A549 (cell line): ENCODE measurements around the gene TRDMT1. TPM values are rescaled to one million over a fixed set of nuclear protein-coding genes. Genes with fewer than 3 reads are reported as not detected.

Experiments
- ATAC-seq, 2 experiments: fragments of 200-7000 bp in 1 of 2; fragments of >200 bp in 1 of 2; cut with Nextera tagmentation in 1 of 2; cut with Tn5 transposase in 1 of 2; 3 replicates each; pipeline versions ENCODE4 v1.8.0 to v1.9.1; 2018 to 2020; ENCODE audit warnings: mild to moderate bottlenecking in 1 of 2, moderate library complexity in 1 of 2
- CTCF ChIA-PET: fragments of 300-600 bp; sonication (Branson Sonifier 250); formaldehyde crosslinking; extraction: SDS; loops from one replicate; lab custom pipeline; 2021; ENCODE audit warnings: antibody characterized with exemption, inconsistent platforms; lab: Yijun Ruan, JAX
- POLR2A ChIA-PET: fragments of 350-600 bp; formaldehyde crosslinking; extraction: SDS; loops from one replicate; lab custom pipeline; 2021; ENCODE audit warnings: antibody characterized with exemption, inconsistent platforms; lab: Yijun Ruan, JAX
- DNase-seq, 2 experiments: peaks; one replicate each; pipeline versions ENCODE4 v3.0.0 to v3.0.0-alpha.2; 2011 to 2016; ENCODE audit warnings: low read depth in 1 of 2, low spot score in 1 of 2
- FAIRE-seq: peaks from 2 replicates; lab custom pipeline; 2011; peaks lifted over from hg19 to GRCh38; lab: Jason Lieb, UNC
- H3K27ac ChIP-seq, 2 experiments: fragments of >200 bp; sonication (Bioruptor Twin); formaldehyde crosslinking; 3 replicates each; pipeline ENCODE4 v1.5.1; 2016 to 2017
- H3K4me1 ChIP-seq: fragments of >200 bp; sonication (Bioruptor Twin); formaldehyde crosslinking; 3 replicates; pipeline ENCODE4 v1.6.1; 2016
- H3K4me2 ChIP-seq: fragments of >200 bp; sonication (Bioruptor Twin); formaldehyde crosslinking; 3 replicates; pipeline ENCODE4 v1.6.1; 2016
- H3K4me3 ChIP-seq: fragments of >200 bp; sonication (Bioruptor Twin); formaldehyde crosslinking; 3 replicates; pipeline ENCODE4 v1.5.1; 2016
- H3K9me3 ChIP-seq: fragments of >200 bp; sonication (Bioruptor Twin); formaldehyde crosslinking; 3 replicates; pipeline ENCODE4 v1.6.1; 2016
- BHLHE40 ChIP-seq: IDR thresholded peaks from 2 replicates; pipeline ENCODE4 v1.6.1; 2012; ENCODE audit warnings: low read depth, low read length, inconsistent platforms
- CBX2 ChIP-seq: fragments of 200-600 bp; sonication (generic); IDR thresholded peaks from 2 replicates; pipeline ENCODE4 v1.6.1; 2016; ENCODE audit warnings: low read depth, mild to moderate bottlenecking, borderline replicate concordance
- CBX8 ChIP-seq: fragments of 200-600 bp; sonication (generic); IDR thresholded peaks from 2 replicates; pipeline ENCODE4 v1.6.1; 2016
- CHD2 ChIP-seq: fragments of 150-350 bp; IDR thresholded peaks from 2 replicates; pipeline ENCODE4 v1.6.1; 2014; ENCODE audit warnings: low read length; ENCODE audit not compliant: partially characterized antibody
- EP300 ChIP-seq, 2 experiments: fragments of >200 bp; sonication (Bioruptor Twin); formaldehyde crosslinking; IDR thresholded peaks; 2 replicates in 1 of 2; 3 replicates in 1 of 2; pipeline ENCODE4 v1.6.1; 2016 to 2017
- ESRRA ChIP-seq: fragments of 150-350 bp; IDR thresholded peaks from 2 replicates; pipeline ENCODE4 v1.6.1; 2014; ENCODE audit warnings: mild to moderate bottlenecking, low read length, borderline replicate concordance
- FOSB ChIP-seq: fragments of 250-450 bp; sonication (Bioruptor Pico); IDR thresholded peaks from 2 replicates; pipeline ENCODE4 v1.5.0; 2020; ENCODE audit warnings: mild to moderate bottlenecking, moderate library complexity
- FOXS1 ChIP-seq: fragments of 250-450 bp; sonication (Bioruptor Pico); IDR thresholded peaks from 2 replicates; pipeline ENCODE4 v1.5.0; 2020; ENCODE audit warnings: mild to moderate bottlenecking, moderate library complexity
- HDAC2 ChIP-seq: fragments of 200-600 bp; sonication (generic); IDR thresholded peaks from 2 replicates; pipeline ENCODE4 v1.6.1; 2016
- HOXA7 ChIP-seq: fragments of 250-450 bp; sonication (Bioruptor Pico); IDR thresholded peaks from 2 replicates; pipeline ENCODE4 v1.5.0; 2020; ENCODE audit warnings: mild to moderate bottlenecking, moderate library complexity
- HOXB5 ChIP-seq: fragments of 250-450 bp; sonication (Bioruptor Pico); IDR thresholded peaks from 2 replicates; pipeline ENCODE4 v1.5.0; 2020; ENCODE audit warnings: mild to moderate bottlenecking, moderate library complexity
- KDM1A ChIP-seq: fragments of 200-600 bp; sonication (generic); IDR thresholded peaks from 2 replicates; pipeline ENCODE4 v1.6.1; 2016; ENCODE audit warnings: low read depth, mild to moderate bottlenecking
- NFE2L2 ChIP-seq: fragments of 150-350 bp; conservative IDR thresholded peaks from 2 replicates; pipeline ENCODE4 v1.6.1; 2014; ENCODE audit warnings: low read length
- NR3C1 ChIP-seq: fragments of >200 bp; sonication (Bioruptor Twin); formaldehyde crosslinking; IDR thresholded peaks from 3 replicates; pipeline ENCODE4 v1.6.1; 2017
- POLR2AphosphoS2 ChIP-seq: conservative IDR thresholded peaks from 2 replicates; pipeline ENCODE4 v1.6.1; 2012; ENCODE audit warnings: low read length, improper control_type of control experiment, inconsistent platforms
- RARB ChIP-seq: fragments of 250-450 bp; sonication (Bioruptor Pico); IDR thresholded peaks from 2 replicates; pipeline ENCODE4 v1.8.0; 2021; ENCODE audit warnings: mild to moderate bottlenecking, moderate library complexity
- RCOR1 ChIP-seq: fragments of 150-350 bp; IDR thresholded peaks from 2 replicates; pipeline ENCODE4 v1.6.1; 2014; ENCODE audit warnings: antibody characterized with exemption, low read length, low read depth
- REST ChIP-seq: fragments of 200-600 bp; sonication (generic); IDR thresholded peaks from 2 replicates; pipeline ENCODE4 v1.6.1; 2016; ENCODE audit warnings: antibody characterized with exemption, mild to moderate bottlenecking, moderate library complexity
- RNF2 ChIP-seq: fragments of 200-600 bp; sonication (generic); IDR thresholded peaks from 2 replicates; pipeline ENCODE4 v1.6.1; 2016; ENCODE audit warnings: low read depth, mild to moderate bottlenecking, antibody characterized with exemption, moderate library complexity, borderline replicate concordance
- TFCP2L1 ChIP-seq: fragments of 250-450 bp; sonication (Bioruptor Pico); IDR thresholded peaks from 2 replicates; pipeline ENCODE4 v1.5.0; 2021; ENCODE audit warnings: mild to moderate bottlenecking
- ZC3H11A ChIP-seq: fragments of 450-650 bp; IDR thresholded peaks from 2 replicates; pipeline ENCODE4 v1.6.1; 2014; ENCODE audit warnings: antibody characterized with exemption, mild to moderate bottlenecking
- ZFP36 ChIP-seq: fragments of 450-650 bp; IDR thresholded peaks from 2 replicates; pipeline ENCODE4 v1.6.1; 2014; ENCODE audit warnings: borderline replicate concordance; ENCODE audit not compliant: partially characterized antibody
- ZSCAN20 ChIP-seq: fragments of 250-450 bp; sonication (Bioruptor Pico); IDR thresholded peaks from 2 replicates; pipeline ENCODE4 v1.8.0; 2022; ENCODE audit warnings: mild to moderate bottlenecking, moderate library complexity
- WGBS: methylation state at CpG from one replicate; pipeline ENCODE4 v1.1.6; 2017; ENCODE audit errors: missing lambda C conversion rate; 5-methylcytosine and 5-hydroxymethylcytosine counted together
- polyA plus RNA-seq, 4 experiments: library from polyadenylated mRNA; depleted of rRNA in 3 of 4; stranded (reverse); fragments of >200 nt; fragmentation: RNase III in 1 of 4; extraction: RNeasy Plus Mini Kit Qiagen cat#74134 plus additional on column Dnase treatment in 1 of 4; gene quantifications; 2 replicates in 3 of 4; 3 replicates in 1 of 4; pipeline ENCODE4 v1.2.3, GENCODE V29; 2011 to 2017
- TF ChIP-seq, protein P1 (sequence below): fragments of >200 bp; sonication (Bioruptor Twin); formaldehyde crosslinking; IDR thresholded peaks from 3 replicates; pipeline ENCODE4 v1.5.1; 2016
- TF ChIP-seq, protein P2 (sequence below): fragments of 250-450 bp; sonication (Bioruptor Pico); IDR thresholded peaks from 2 replicates; pipeline ENCODE4 v1.5.0; 2020; ENCODE audit warnings: low read depth, mild to moderate bottlenecking, moderate library complexity

The TRDMT1 gene
- polyA plus RNA-seq, 2 of the 4 experiments (the other 2 are of a cell fraction): 2.4 to 7.4 TPM

DNA sequence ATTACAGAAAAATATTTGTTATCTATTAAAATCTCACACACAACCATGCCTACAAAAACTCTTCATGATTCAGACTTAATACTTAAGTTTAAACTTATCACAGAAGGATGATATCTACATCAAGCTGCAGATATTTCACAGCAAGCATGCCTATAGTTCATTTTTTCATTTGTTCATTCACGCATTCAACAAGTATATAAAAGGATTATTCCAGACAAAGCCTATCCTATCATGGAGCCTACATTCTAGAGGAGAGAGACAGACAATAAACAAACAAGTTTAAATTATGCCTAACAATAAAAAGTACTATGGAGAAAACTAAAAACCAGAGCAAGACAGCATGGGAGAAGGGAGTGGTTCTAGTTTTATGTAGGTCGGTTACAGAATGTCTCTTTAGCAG lies 10.9 kb downstream of the TRDMT1 start (continued):
- TF ChIP-seq, protein P1, sequence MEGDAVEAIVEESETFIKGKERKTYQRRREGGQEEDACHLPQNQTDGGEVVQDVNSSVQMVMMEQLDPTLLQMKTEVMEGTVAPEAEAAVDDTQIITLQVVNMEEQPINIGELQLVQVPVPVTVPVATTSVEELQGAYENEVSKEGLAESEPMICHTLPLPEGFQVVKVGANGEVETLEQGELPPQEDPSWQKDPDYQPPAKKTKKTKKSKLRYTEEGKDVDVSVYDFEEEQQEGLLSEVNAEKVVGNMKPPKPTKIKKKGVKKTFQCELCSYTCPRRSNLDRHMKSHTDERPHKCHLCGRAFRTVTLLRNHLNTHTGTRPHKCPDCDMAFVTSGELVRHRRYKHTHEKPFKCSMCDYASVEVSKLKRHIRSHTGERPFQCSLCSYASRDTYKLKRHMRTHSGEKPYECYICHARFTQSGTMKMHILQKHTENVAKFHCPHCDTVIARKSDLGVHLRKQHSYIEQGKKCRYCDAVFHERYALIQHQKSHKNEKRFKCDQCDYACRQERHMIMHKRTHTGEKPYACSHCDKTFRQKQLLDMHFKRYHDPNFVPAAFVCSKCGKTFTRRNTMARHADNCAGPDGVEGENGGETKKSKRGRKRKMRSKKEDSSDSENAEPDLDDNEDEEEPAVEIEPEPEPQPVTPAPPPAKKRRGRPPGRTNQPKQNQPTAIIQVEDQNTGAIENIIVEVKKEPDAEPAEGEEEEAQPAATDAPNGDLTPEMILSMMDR: no peak

- DNase-seq: no peak
- peak; percentile 54 for FAIRE-seq
- ChIA-PET CTCF (no interaction called here), POLR2A (interaction anchor here (0.5 kb wide), 1 partner anchor 340 kb away, joined by 4 read pairs; no protein-coding TSS in a partner anchor)
- no peak for ATAC-seq
- H3K4me3 ChIP-seq: no peak overlapping the region
- WGBS: 73% methylated on average over 3 of the region's 3 CpGs
- no peaks in the 10 kb centered on the region for H3K9me3 ChIP-seq
- no peak overlapping the region for H3K27ac ChIP-seq
- no peak for TF ChIP-seq HOXB5 (CRISPR knock-in tag)
- no peak for TF ChIP-seq TFCP2L1 (CRISPR knock-in tag)
- TF ChIP-seq, protein P1: no peak
- no peak for TF ChIP-seq RNF2
- TF ChIP-seq FOSB: no peak
- TF ChIP-seq ESRRA: no peak
- TF ChIP-seq REST: no peak
- no peak for TF ChIP-seq ZSCAN20 (CRISPR knock-in tag)
- no peaks in the 10 kb centered on the region for H3K4me1 ChIP-seq
- H3K4me2 ChIP-seq: no peak overlapping the region
Measured at GRCh38 chr10:17188644-17189172, 12.8 kb downstream of the TRDMT1 start.

GRCh38 chr10:17185873-17186272 lies 15.6 kb downstream of the TRDMT1 start:
- DNase-seq: no peak
- H3K4me3 ChIP-seq: no peak overlapping the region
- H3K4me2 ChIP-seq: no peak overlapping the region
- WGBS: 92% methylated on average over 3 of the region's 3 CpGs
- TF ChIP-seq HOXA7: no peak
- peak; percentile 94 for TF ChIP-seq ZC3H11A
- no peaks in the 10 kb centered on the region for H3K4me1 ChIP-seq
- H3K27ac ChIP-seq: no peak overlapping the region
- ATAC-seq: no peak
- POLR2A ChIA-PET: no interaction called here
- no peak for FAIRE-seq
- CTCF ChIA-PET: no interaction called here
- H3K9me3 ChIP-seq: no peaks in the 10 kb centered on the region

DNA sequence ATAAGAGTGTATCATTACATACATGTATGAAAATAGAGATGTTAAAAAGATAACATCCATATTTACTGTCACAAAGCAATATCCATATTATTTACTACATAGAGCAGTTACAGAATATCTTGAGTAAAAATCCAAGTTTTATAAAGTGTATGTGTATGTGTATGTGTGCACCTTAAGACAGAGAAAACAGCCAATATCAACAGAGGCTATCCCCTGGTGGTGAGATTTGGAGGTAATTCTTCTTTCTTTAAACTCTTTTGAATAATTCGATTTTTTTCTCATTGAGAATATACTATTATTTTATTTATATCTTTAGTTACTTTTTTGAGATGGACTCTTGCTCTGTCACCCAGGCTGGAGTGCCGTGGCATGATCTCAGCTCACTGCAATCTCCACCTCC lies 18.4 kb downstream of the TRDMT1 start:
- Histone ChIP-seq H3K27ac (no peak overlapping the region), H3K9me3 (no peaks in the 10 kb centered on the region), H3K4me3 (no peak overlapping the region), H3K4me1 (no peaks in the 10 kb centered on the region), H3K4me2 (no peak overlapping the region)
- DNase-seq (no peak), ATAC-seq (no peak), FAIRE-seq (peak; percentile 32)
- WGBS: 62% methylated on average over 2 of the region's 2 CpGs
- ChIA-PET CTCF (no interaction called here), POLR2A (interaction anchor here (1.0 kb wide), 1 partner anchor 18 kb away, joined by 3 read pairs; the partner anchor contains the start of gene TRDMT1)
- TF ChIP-seq POLR2AphosphoS2 (no peak), BHLHE40 (no peak), CHD2 (no peak), NR3C1 (no peak), NFE2L2 (no peak), FOXS1 (CRISPR knock-in tag) (no peak), ZFP36 (no peak), EP300 (IDR thresholded peaks at IDR 0.05) (no peak), HOXA7 (no peak), CBX2 (no peak), KDM1A (no peak), RARB (CRISPR knock-in tag) (no peak), ZSCAN20 (CRISPR knock-in tag) (no peak), CBX8 (no peak), HDAC2 (no peak), RNF2 (no peak), RCOR1 (no peak)
- TF ChIP-seq, protein P2, sequence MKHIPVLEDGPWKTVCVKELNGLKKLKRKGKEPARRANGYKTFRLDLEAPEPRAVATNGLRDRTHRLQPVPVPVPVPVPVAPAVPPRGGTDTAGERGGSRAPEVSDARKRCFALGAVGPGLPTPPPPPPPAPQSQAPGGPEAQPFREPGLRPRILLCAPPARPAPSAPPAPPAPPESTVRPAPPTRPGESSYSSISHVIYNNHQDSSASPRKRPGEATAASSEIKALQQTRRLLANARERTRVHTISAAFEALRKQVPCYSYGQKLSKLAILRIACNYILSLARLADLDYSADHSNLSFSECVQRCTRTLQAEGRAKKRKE (CRISPR knock-in tag): no peak
